ENCODE results near the gene ZNHIT3. TPM values are rescaled to one million over a fixed set of nuclear protein-coding genes. Genes with fewer than 3 reads are reported as not detected.

The ZNHIT3 gene
- total and polyA plus RNA-seq, 9 donors, result 27.7 to 63.5 (median 34.5) TPM

GRCh38 chr17:36463916-36464764, 22.3 kb upstream of the ZNHIT3 start:
- WGBS, 3 donors, result 9 to 20% (median 14%) methylated on average over 26 to 54 of the region's 54 CpGs
- no peaks in the 10 kb centered on the region for H3K27me3 ChIP-seq
- DNase-seq, result peak in 2 of 5 donors; percentile 30 to 49

DNA sequence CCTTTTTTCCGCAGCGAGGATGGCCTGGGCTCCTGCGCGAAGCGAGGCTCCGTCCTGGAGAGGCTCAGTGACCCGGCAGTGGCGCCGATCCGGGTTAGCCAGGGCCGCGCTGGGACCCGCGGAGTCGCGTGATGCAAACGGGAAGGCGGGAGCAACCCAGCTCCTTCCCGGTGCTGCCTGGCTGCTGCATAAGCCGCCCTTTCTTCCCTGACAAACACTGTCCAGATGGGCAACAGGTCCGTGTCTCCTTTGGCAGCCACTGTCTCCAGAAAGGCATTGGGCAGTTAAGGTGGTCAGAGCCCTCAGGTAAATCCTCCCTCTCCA, 21.8 kb upstream of the ZNHIT3 start:
- Histone ChIP-seq H3K4me3 (no peak overlapping the region), H3K27me3 (no peaks in the 10 kb centered on the region), H3K27ac (no peak overlapping the region), H3K36me3 (no peaks in the 10 kb centered on the region), H3K4me1 (ENCODE audit: insufficient read depth) (no peaks in the 10 kb centered on the region), H3K9me3 (no peaks in the 10 kb centered on the region)
- DNase-seq, result no peak
- 8 to 17% (median 12%) methylated on average over 21 of the region's 21 CpGs for WGBS, 3 donors
- intact Hi-C loops (cut with DNase I), result no loop called here
- TF ChIP-seq CTCF (IDR thresholded peaks at IDR 0.05) (no peak), POLR2A (IDR thresholded peaks at IDR 0.05) (no peak)

More at GRCh38 chr17:36463916-36464764, 22.3 kb upstream of the ZNHIT3 start:
- TF ChIP-seq EP300 (IDR thresholded peaks at IDR 0.05), result no peak
- no peak for TF ChIP-seq POLR2A (IDR thresholded peaks at IDR 0.05)
- no peak for TF ChIP-seq CTCF (IDR thresholded peaks at IDR 0.05)
- intact Hi-C loops (cut with DNase I), result no loop called here
- Histone ChIP-seq H3K4me1 (ENCODE audit: insufficient read depth) (no peaks in the 10 kb centered on the region), H3K9me3 (no peaks in the 10 kb centered on the region), H3K36me3 (no peaks in the 10 kb centered on the region), H3K27ac (no peak overlapping the region), H3K4me3 (no peak overlapping the region)

DNA sequence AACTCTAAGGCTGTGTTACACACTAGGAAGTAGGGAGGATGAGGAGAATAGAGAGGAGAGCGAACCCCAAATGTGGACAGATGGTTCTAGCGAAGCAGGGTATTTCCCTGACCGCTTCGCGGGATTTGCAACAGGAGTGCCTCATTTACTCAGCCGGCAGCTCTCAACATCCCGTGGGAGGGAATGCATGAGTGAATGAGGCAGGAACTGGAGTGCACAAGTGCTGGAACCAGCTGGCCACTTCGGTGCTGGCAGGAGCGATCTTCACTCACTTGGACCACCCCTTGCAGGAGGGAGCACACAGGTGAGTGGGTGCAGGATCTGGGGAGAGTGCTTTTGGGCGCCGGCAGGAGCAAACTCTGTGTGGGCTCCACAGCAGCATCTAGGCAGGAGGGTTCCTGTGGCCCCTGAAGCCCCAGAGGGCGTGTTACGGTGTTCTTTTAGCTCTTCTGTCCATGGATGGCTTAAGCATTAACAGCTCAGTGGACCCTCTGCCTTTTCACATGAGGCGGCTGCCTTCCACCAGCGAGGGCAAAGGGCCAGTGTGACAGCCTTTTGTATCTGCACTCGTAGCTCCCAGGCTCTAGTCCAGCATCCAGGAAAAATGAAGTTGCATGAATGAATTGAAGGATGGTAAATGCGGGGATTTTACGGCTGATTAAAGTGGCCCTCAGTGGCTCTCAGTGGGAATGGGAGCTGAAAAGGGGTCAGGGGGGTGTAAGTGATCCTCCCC, 17.4 kb upstream of the ZNHIT3 start:
- no peaks in the 10 kb centered on the region for H3K27me3 ChIP-seq
- intact Hi-C loops (cut with DNase I), result no loop called here
- H3K27ac ChIP-seq, result no peak overlapping the region
- no peaks in the 10 kb centered on the region for H3K36me3 ChIP-seq
- DNase-seq, result no peak
- 65 to 73% (median 66%) methylated on average over 18 of the region's 18 CpGs for WGBS, 3 donors
- H3K9me3 ChIP-seq, result no peaks in the 10 kb centered on the region
- TF ChIP-seq POLR2A (IDR thresholded peaks at IDR 0.05) (no peak), CTCF (IDR thresholded peaks at IDR 0.05) (no peak), EP300 (IDR thresholded peaks at IDR 0.05) (no peak)
- H3K4me1 ChIP-seq (ENCODE audit: insufficient read depth), result no peaks in the 10 kb centered on the region
- H3K4me3 ChIP-seq, result no peak overlapping the region

DNA sequence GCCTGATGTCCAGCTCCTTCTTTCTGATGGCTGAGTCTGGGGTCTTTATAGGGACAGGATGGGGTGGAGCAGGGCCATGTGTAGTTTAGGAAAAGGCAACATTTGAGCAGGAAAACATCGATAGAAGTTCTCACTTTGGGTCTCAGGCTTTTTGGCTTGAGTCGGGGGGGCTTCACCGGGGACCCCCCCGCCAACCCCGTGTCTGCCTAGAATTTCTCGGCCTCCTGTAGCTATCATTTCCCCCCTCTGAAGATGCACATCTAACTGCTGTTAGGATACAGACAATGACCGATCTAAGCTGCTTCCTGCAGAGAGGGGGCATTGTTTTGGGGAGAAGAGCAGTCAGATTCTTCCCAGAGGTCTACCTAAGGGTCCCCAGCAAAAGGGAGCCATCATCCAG, 16.7 kb upstream of the ZNHIT3 start:
- H3K27me3 ChIP-seq, result no peaks in the 10 kb centered on the region
- H3K9me3 ChIP-seq, result no peaks in the 10 kb centered on the region
- H3K27ac ChIP-seq, result no peak overlapping the region
- TF ChIP-seq EP300 (IDR thresholded peaks at IDR 0.05) (no peak), CTCF (IDR thresholded peaks at IDR 0.05) (no peak), POLR2A (IDR thresholded peaks at IDR 0.05) (no peak)
- H3K36me3 ChIP-seq, result no peaks in the 10 kb centered on the region
- WGBS, 3 donors, result 55 to 67% (median 63%) methylated on average over 7 of the region's 7 CpGs
- no peak overlapping the region for H3K4me3 ChIP-seq
- no peak for DNase-seq
- H3K4me1 ChIP-seq (ENCODE audit: insufficient read depth), result no peaks in the 10 kb centered on the region
- intact Hi-C loops (cut with DNase I), result loop anchor here in 1 of 4 donors (10.0 kb wide), 1 partner anchor 495 kb away; no protein-coding TSS in a partner anchor
